Mucosa of descending colon (tissue), 3 donors: ENCODE results near the gene RTN4IP1. TPM values are rescaled to one million over a fixed set of nuclear protein-coding genes. Genes with fewer than 3 reads are reported as not detected.
A peak's percentile ranks its signal among the peaks of the same experiment; 100 is the strongest.
"Not testable (repeated sequence)": the region's sequence is repeated elsewhere in the genome, so short reads cannot be mapped to it uniquely, and the experiment has no call there.

ENCODE experiments used
- ATAC-seq: fragments of 200-7000 bp; cut with Tn5 transposase; one replicate; pipeline ENCODE4 v1.9.1; 2020; ENCODE audit warnings: mild to moderate bottlenecking, moderate library complexity
- DNase-seq, 3 donors: peaks; one replicate each; pipeline ENCODE4 v3.0.0-alpha.2; 2020
- H3K36me3 ChIP-seq: fragments of 200-600 bp; one replicate; pipeline ENCODE4 v1.8.0; 2021; ENCODE audit warnings: low read depth, mild to moderate bottlenecking
- H3K4me1 ChIP-seq: fragments of 200-600 bp; one replicate; pipeline ENCODE4 v1.8.0; 2021; ENCODE audit warnings: low read depth, mild to moderate bottlenecking
- H3K4me3 ChIP-seq: fragments of 200-600 bp; one replicate; pipeline ENCODE4 v1.8.0; 2021; ENCODE audit warnings: mild to moderate bottlenecking
- H3K9me3 ChIP-seq: fragments of 200-600 bp; one replicate; pipeline ENCODE4 v1.8.0; 2021; ENCODE audit warnings: mild to moderate bottlenecking
- intact Hi-C, 2 donors: fragments of 100-400 bp; cut with DNase I in 1 of 2; cut with micrococcal nuclease in 1 of 2; formaldehyde crosslinking; loops; one replicate each; pipeline versions ENCODE4 v1.11.0 to v1.11.1; 2022; cut with DNase I, micrococcal nuclease
- total RNA-seq, 3 donors: library from RNA; stranded (reverse); fragmentation: NEBNext Ultra II Directional in 2 of 3; extraction: Animal tissue kit (Norgen Biotek cat#: 25700) in 2 of 3; gene quantifications; one replicate each; pipeline versions ENCODE4 v1.2.1 to v1.2.4, GENCODE V29; 2021 to 2023
- TF ChIP-seq, protein P1 (sequence below): fragments of 200-600 bp; IDR thresholded peaks from one replicate; pipeline ENCODE4 v1.8.0; 2022; ENCODE audit warnings: antibody characterized with exemption, mild to moderate bottlenecking
- donor health status: DM: no; HTN: no; CAD: no; lungs with moderate emphysema.
- donor health status: DM: no; HTN: no; CAD: no.
- donor health status: DM: no; HTN: yes; CAD: no.

RTN4IP1 gene
- total RNA-seq, 3 donors from 2014 or later, result 8.3 to 12.8 (median 9.8) TPM

DNA sequence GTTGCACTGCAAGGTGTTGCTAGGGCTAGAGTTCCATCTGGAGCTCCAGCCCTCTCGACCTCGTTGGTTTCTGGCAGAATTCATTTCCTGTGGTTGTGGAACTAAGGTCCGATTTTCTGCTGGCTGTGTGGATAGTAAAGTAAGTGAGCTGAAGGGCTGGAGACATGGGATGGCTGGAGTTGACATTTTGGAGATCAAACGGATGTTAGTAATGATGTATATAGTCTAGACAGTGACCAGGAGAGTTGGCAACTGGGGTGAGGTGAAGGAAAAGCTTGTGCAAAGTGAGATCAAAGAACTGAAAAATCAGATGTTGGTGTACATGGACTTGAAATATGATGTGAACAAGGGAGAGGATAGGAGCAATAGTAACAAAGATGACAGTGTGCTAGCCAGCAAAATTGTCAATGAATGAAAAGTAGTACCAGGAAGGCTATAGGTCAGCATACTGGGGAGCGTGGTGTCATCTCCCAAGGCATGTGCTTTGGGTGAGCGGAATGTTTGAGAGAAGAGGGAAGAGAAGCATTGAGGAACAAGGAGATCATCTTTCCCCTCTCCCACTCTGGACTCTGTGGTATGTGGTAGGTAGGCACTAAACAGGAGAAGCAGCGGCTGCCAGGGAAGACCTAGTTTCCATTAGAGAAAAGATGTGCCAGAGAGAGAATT is 7.9 kb upstream of the RTN4IP1 start:
- peak; percentile 11 for ATAC-seq
- DNase-seq, result no peak
- Histone ChIP-seq H3K4me1 (no peaks in the 10 kb centered on the region), H3K4me3 (no peak overlapping the region), H3K9me3 (no peaks in the 10 kb centered on the region), H3K36me3 (no peaks in the 10 kb centered on the region)
- intact Hi-C loops, result no loop called here
- TF ChIP-seq, protein P1, sequence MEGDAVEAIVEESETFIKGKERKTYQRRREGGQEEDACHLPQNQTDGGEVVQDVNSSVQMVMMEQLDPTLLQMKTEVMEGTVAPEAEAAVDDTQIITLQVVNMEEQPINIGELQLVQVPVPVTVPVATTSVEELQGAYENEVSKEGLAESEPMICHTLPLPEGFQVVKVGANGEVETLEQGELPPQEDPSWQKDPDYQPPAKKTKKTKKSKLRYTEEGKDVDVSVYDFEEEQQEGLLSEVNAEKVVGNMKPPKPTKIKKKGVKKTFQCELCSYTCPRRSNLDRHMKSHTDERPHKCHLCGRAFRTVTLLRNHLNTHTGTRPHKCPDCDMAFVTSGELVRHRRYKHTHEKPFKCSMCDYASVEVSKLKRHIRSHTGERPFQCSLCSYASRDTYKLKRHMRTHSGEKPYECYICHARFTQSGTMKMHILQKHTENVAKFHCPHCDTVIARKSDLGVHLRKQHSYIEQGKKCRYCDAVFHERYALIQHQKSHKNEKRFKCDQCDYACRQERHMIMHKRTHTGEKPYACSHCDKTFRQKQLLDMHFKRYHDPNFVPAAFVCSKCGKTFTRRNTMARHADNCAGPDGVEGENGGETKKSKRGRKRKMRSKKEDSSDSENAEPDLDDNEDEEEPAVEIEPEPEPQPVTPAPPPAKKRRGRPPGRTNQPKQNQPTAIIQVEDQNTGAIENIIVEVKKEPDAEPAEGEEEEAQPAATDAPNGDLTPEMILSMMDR, result no peak

DNA sequence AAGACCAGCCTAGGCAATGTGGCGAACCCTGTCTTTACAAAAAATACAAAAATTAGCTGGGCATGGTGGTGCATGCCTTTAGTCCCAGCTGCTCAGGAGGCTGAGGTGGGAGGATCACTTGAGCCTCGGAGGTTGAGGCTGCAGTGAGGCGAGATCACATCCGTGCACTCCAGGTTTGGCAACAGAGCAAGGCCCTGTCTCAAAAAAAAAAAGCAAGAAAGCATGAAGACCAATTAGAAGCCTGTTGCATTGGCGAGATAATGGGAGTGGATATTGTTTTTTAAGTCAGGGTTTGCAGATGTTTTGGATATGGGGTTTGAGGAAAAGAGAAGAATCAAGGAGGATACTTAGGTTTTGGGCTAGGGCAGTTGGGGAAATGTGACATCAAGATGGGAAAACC is 5.3 kb upstream of the RTN4IP1 start:
- TF ChIP-seq, protein P1, result no peak
- no peak for ATAC-seq
- intact Hi-C loops, result no loop called here
- no peak for DNase-seq
- no peak overlapping the region for H3K4me3 ChIP-seq
- no peaks in the 10 kb centered on the region for H3K9me3 ChIP-seq
- H3K4me1 ChIP-seq, result peaks cover 9% of the 10 kb centered on the region
- H3K36me3 ChIP-seq, result no peaks in the 10 kb centered on the region

DNA sequence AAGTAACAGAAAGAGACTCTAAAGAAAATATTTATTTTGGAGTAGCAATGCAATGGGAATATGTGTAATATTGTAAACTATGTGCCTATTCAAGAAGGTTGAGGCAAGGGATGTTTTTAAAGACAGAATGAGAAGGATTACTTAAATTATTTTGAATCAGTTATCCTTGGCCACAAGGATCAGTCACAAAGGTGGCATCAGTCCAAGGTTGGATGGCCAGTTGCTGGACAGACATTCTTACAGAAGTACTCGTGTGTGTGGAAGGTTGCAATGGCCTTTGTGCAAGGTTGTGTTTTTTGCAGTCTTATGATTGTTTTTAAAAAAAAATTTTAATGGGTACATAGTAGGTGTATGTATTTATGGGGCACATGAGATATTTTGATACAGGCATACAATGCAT is 2.0 kb upstream of the RTN4IP1 start:
- ATAC-seq, result no peak
- TF ChIP-seq, protein P1, result no peak
- intact Hi-C loops, result no loop called here
- no peak for DNase-seq
- Histone ChIP-seq H3K9me3 (no peaks in the 10 kb centered on the region), H3K36me3 (no peaks in the 10 kb centered on the region), H3K4me1 (peaks cover 9% of the 10 kb centered on the region), H3K4me3 (no peak overlapping the region)

DNA sequence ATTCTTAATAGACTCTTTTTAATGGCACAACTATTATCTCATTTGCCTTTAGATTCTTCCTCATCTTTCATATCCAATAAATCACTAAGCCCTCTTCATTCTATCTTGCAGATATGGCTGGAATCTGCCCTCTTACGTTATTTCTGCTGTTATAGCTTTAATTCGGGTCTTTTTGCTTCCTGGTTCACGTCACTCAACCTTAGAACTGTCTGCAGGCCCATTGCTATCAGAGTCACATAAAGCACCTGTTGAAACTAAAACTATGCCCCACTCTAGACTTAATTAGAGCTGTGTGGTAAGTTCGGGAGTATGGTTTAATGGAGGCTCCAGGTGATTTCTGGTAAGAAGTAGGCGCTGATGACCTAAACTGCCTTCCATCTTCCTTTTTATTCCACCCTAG is 1.1 kb upstream of the RTN4IP1 start:
- H3K36me3 ChIP-seq, result no peaks in the 10 kb centered on the region
- peak; percentile 54 for ATAC-seq
- H3K9me3 ChIP-seq, result no peaks in the 10 kb centered on the region
- peak in 1 of 3 donors; percentile 18 for DNase-seq
- no peak overlapping the region for H3K4me3 ChIP-seq
- TF ChIP-seq, protein P1, result no peak
- H3K4me1 ChIP-seq, result peaks cover 9% of the 10 kb centered on the region
- intact Hi-C loops, result no loop called here

DNA sequence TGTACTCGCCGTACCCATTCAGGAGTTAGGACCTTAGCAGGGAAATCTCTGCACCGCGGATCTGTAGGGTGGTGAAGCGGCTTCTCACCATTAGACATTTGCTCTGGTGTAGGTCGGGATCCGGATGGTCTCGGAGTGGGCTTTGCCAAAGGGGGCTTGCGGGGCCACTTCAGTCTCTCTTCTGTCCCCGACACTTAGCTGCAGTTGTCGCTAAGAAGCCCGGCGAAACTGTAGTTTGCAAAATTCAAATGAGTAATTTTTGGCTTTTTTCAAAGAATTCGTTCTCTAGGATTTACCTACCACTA is 513 bp upstream of the RTN4IP1 start:
- ATAC-seq (no peak), DNase-seq (no peak)
- Histone ChIP-seq H3K36me3 (no peaks in the 10 kb centered on the region), H3K4me3 (peak overlapping the region; percentile 89), H3K4me1 (peaks cover 9% of the 10 kb centered on the region), H3K9me3 (no peaks in the 10 kb centered on the region)
- intact Hi-C loops, result no loop called here
- TF ChIP-seq, protein P1, result no peak

DNA sequence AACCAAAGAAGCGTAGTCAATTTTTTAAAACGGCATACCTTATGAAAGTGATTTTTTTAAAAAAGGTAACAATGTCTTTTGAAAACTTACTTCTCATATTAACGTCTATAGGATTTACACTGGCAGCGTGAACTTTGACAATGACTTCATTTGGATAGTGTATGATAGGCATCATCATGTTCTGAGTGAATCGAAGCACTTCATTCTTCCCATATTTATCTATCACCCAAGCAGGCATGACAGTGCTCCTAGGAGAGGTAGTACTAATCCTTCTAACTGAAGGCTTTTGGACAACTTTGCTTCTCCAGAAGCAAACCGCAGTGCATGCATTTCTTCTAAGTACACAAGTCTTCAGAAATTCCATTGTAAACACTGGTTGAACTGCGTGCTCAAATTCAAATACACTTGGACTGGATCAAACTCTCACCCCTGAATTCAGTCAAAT is 618 bp downstream of the RTN4IP1 start:
- TF ChIP-seq, protein P1, result no peak
- H3K36me3 ChIP-seq, result no peaks in the 10 kb centered on the region
- peak overlapping the region; percentile 89 for H3K4me3 ChIP-seq
- ATAC-seq (peak; percentile 12), DNase-seq (peak in 1 of 3 donors; percentile 25)
- H3K4me1 ChIP-seq, result peaks cover 9% of the 10 kb centered on the region
- H3K9me3 ChIP-seq, result no peaks in the 10 kb centered on the region
- intact Hi-C loops, result no loop called here

DNA sequence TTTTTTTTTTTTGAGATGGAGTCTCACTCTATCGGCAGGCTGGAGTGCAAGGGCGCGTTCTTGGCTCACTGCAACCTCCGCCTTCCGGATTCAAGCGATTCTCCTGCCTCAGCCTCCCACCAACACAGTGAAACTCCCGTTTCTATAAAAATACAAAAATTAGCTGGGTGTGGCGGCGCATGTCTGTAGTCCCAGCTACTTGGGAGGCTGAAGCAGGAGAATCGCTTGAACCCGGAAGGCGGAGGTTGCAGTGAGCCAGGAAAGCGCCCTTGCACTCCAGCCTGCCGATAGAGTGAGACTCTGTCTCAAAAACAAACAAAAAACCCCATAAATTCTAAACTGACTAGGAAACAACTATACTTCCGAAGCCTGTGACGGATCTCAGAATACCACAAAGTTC is 1.5 kb downstream of the RTN4IP1 start:
- ATAC-seq (peak; percentile 20), DNase-seq (peak in 1 of 3 donors; percentile 59)
- H3K4me3 ChIP-seq, H3K36me3 ChIP-seq, intact Hi-C loops, H3K9me3 ChIP-seq, H3K4me1 ChIP-seq: not testable (repeated sequence)
